ENCODE results near the gene NFKBIE. TPM values are rescaled to one million over a fixed set of nuclear protein-coding genes. Genes with fewer than 3 reads are reported as not detected.

The NFKBIE gene
- total and polyA plus RNA-seq, 9 of the 15 experiments (the other 6 are each of a cell fraction or from before 2014, with no cell fraction given): 2.1 to 16.4 (median 11.7) TPM

- TF ChIP-seq PRDM10 (IDR thresholded peaks at IDR 0.05; ENCODE audit: partially characterized antibody) (no peak), KLF1 (tag; IDR thresholded peaks at IDR 0.05) (no peak), POLR2AphosphoS2 (IDR thresholded peaks at IDR 0.05; ENCODE audit: low read length) (no peak), MCM5 (IDR thresholded peaks at IDR 0.05; ENCODE audit: low read depth) (no peak), STAT5B (CRISPR knock-in tag; IDR thresholded peaks at IDR 0.05) (no peak), CHCHD3 (CRISPR knock-in tag; IDR thresholded peaks at IDR 0.05) (no peak), NFATC3 (IDR thresholded peaks at IDR 0.05) (no peak), ZSCAN29 (IDR thresholded peaks at IDR 0.05) (no peak), ETS2 (tag; IDR thresholded peaks at IDR 0.05; ENCODE audit: borderline replicate concordance, poor library complexity, severe bottlenecking) (no peak), PHB2 (IDR thresholded peaks at IDR 0.05; ENCODE audit: low read depth) (no peak), MAFK (IDR thresholded peaks at IDR 0.05; ENCODE audit: low read length) (no peak), PATZ1 (CRISPR knock-in tag; IDR thresholded peaks at IDR 0.05; ENCODE audit: borderline replicate concordance) (no peak), ZNF57 (CRISPR knock-in tag; IDR thresholded peaks at IDR 0.05) (0 out of 2 replicates have a peak, but pooled peaks have one; percentile 10), FOS (IDR thresholded peaks at IDR 0.05; ENCODE audit: extremely low read depth, insufficient read length) (no peak), ZBTB2 (IDR thresholded peaks at IDR 0.05) (no peak), NFE2 (IDR thresholded peaks at IDR 0.05; ENCODE audit: low read depth) (0 out of 2 replicates have a peak, but pooled peaks have one; percentile 8), ZNF184 (CRISPR knock-in tag; IDR thresholded peaks at IDR 0.05) (no peak), ZFP91 (CRISPR knock-in tag; IDR thresholded peaks at IDR 0.05) (no peak), CBX1 (IDR thresholded peaks at IDR 0.05; ENCODE audit: low read depth) (peak; percentile 81; the same call in 1 of the 2 replicates), ETV5 (CRISPR knock-in tag; IDR thresholded peaks at IDR 0.05; ENCODE audit: low read depth) (no peak), ELF2 (CRISPR knock-in tag; IDR thresholded peaks at IDR 0.05) (no peak), ARID2 (IDR thresholded peaks at IDR 0.05) (no peak)
Measured at GRCh38 chr6:44245912-44246662, 19.3 kb downstream of the NFKBIE start (continued).
